Liver (tissue), 9 donors: ENCODE data around the gene CXorf65. TPM values are rescaled to one million over a fixed set of nuclear protein-coding genes. Genes with fewer than 3 reads are reported as not detected.

Experiments used
- DNase-seq: peaks from one replicate; pipeline ENCODE4 v3.0.0-alpha.2; 2017; ENCODE audit warnings: low spot score
- H3K27ac ChIP-seq, 2 donors: one replicate each; pipeline ENCODE4 v1.7.0; 2013; ENCODE audit warnings: inconsistent platforms in 2 of 2, low read length in 2 of 2, control low read depth in 1 of 2, low read depth in 1 of 2, mild to moderate bottlenecking in 1 of 2
- H3K27me3 ChIP-seq, 4 donors: one replicate each; pipeline versions ENCODE4 v1.6.1 to v1.7.0; 2013; ENCODE audit warnings: low read length in 3 of 4, inconsistent platforms in 1 of 4, mild to moderate bottlenecking in 1 of 4, moderate library complexity in 1 of 4; ENCODE audit not compliant: control insufficient read depth in 4 of 4, insufficient read depth in 4 of 4
- H3K36me3 ChIP-seq, 4 donors: one replicate each; pipeline versions ENCODE4 v1.6.1 to v1.7.0; 2013; ENCODE audit warnings: low read length in 3 of 4, mild to moderate bottlenecking in 3 of 4, low read depth in 1 of 4, moderate library complexity in 1 of 4; ENCODE audit not compliant: control insufficient read depth in 4 of 4, insufficient read depth in 3 of 4
- H3K4me1 ChIP-seq, 4 donors: one replicate each; pipeline versions ENCODE4 v1.6.1 to v1.7.0; 2013; ENCODE audit warnings: low read length in 3 of 4, mild to moderate bottlenecking in 3 of 4, moderate library complexity in 1 of 4; ENCODE audit not compliant: control insufficient read depth in 4 of 4, insufficient read depth in 4 of 4
- H3K4me3 ChIP-seq, 3 donors: one replicate each; pipeline versions ENCODE4 v1.6.1 to v1.7.0; 2013; ENCODE audit warnings: low read length in 3 of 3, control low read depth in 1 of 3, low read depth in 1 of 3, mild to moderate bottlenecking in 1 of 3
- H3K9ac ChIP-seq, 2 donors: one replicate each; pipeline ENCODE4 v1.7.0; 2013; ENCODE audit warnings: low read length in 2 of 2, mild to moderate bottlenecking in 2 of 2, moderate library complexity in 2 of 2, control low read depth in 1 of 2, low read depth in 1 of 2
- H3K9me3 ChIP-seq, 4 donors: one replicate each; pipeline versions ENCODE4 v1.6.1 to v1.7.0; 2013; ENCODE audit warnings: low read length in 3 of 4; ENCODE audit not compliant: control insufficient read depth in 4 of 4
- EGR1 ChIP-seq, 2 donors: IDR thresholded peaks; 2 replicates each; pipeline ENCODE4 v1.6.1; 2016 to 2018; ENCODE audit warnings: antibody characterized with exemption in 2 of 2, low read depth in 2 of 2
- FOXA1 ChIP-seq: IDR thresholded peaks from 2 replicates; pipeline ENCODE4 v1.6.1; 2016; ENCODE audit warnings: antibody characterized with exemption
- FOXA2 ChIP-seq: IDR thresholded peaks from 2 replicates; pipeline ENCODE4 v1.6.1; 2016; ENCODE audit warnings: antibody characterized with exemption
- GABPA ChIP-seq, 2 donors: IDR thresholded peaks in 1 of 2; conservative IDR thresholded peaks in 1 of 2; 2 replicates each; pipeline ENCODE4 v1.6.1; 2016; ENCODE audit warnings: antibody characterized with exemption in 2 of 2, mild to moderate bottlenecking in 1 of 2, moderate library complexity in 1 of 2
- HNF4G ChIP-seq: IDR thresholded peaks from 2 replicates; pipeline ENCODE4 v1.6.1; 2016; ENCODE audit warnings: antibody characterized with exemption
- JUND ChIP-seq, 2 donors: IDR thresholded peaks; 2 replicates each; pipeline ENCODE4 v1.6.1; 2016; ENCODE audit warnings: antibody characterized with exemption in 2 of 2
- MAX ChIP-seq: IDR thresholded peaks from 2 replicates; pipeline ENCODE4 v1.6.1; 2016; ENCODE audit warnings: antibody characterized with exemption
- RAD21 ChIP-seq, 2 donors: IDR thresholded peaks; 2 replicates each; pipeline ENCODE4 v1.6.1; 2016; ENCODE audit warnings: antibody characterized with exemption in 2 of 2, mild to moderate bottlenecking in 2 of 2
- RXRA ChIP-seq, 2 donors: IDR thresholded peaks; 2 replicates each; pipeline ENCODE4 v1.6.1; 2017 to 2018; ENCODE audit warnings: antibody characterized with exemption in 2 of 2, mild to moderate bottlenecking in 1 of 2
- SP1 ChIP-seq: IDR thresholded peaks from 2 replicates; pipeline ENCODE4 v1.6.1; 2018; ENCODE audit warnings: antibody characterized with exemption, mild to moderate bottlenecking
- TAF1 ChIP-seq: conservative IDR thresholded peaks from 2 replicates; pipeline ENCODE4 v1.6.1; 2016; ENCODE audit warnings: antibody characterized with exemption, mild to moderate bottlenecking
- YY1 ChIP-seq: IDR thresholded peaks from 2 replicates; pipeline ENCODE4 v1.6.1; 2016; ENCODE audit warnings: antibody characterized with exemption, mild to moderate bottlenecking
- WGBS: extraction: QIAGEN DNeasy Blood & Tissue Kit; methylation state at CpG from one replicate; pipeline ENCODE4 v1.1.7; 2013; 5-methylcytosine and 5-hydroxymethylcytosine counted together
- polyA plus RNA-seq, 2 donors: library from polyadenylated mRNA; stranded (reverse) in 1 of 2; unstranded in 1 of 2; fragments of 200-250 nt in 1 of 2; fragments of >200 nt in 1 of 2; fragmentation: Nextera tagmentation in 1 of 2; extraction: Ambion mirVana in 1 of 2; gene quantifications; one replicate each; pipeline versions ENCODE4 v1.2.1 to v1.2.3, GENCODE V29; 2013 to 2015
- total RNA-seq, 2 donors: library from RNA; depleted of rRNA; stranded (reverse); fragments of >200 nt; gene quantifications; one replicate each; pipeline ENCODE4 v1.2.3, GENCODE V29; 2014
- TF ChIP-seq, protein P1 (sequence below): IDR thresholded peaks from 2 replicates; pipeline ENCODE4 v1.6.1; 2016; ENCODE audit warnings: antibody characterized with exemption
- TF ChIP-seq, protein P2 (sequence below): fragments of 150-350 bp; IDR thresholded peaks from 2 replicates; pipeline ENCODE4 v1.5.1; 2017; ENCODE audit warnings: improper control_type of control experiment, low read depth, low read length; ENCODE audit not compliant: missing input control
- TF ChIP-seq, protein P3 (sequence below): IDR thresholded peaks from 2 replicates; pipeline ENCODE4 v1.6.1; 2016; ENCODE audit warnings: antibody characterized with exemption, mild to moderate bottlenecking
- donor health status: healthy.
- donor health status: healthy.
- donor health status: healthy.
- donor health status: healthy.
- donor health status: healthy.

CXorf65 gene
- total RNA-seq (not detected), polyA plus RNA-seq (not detected)

- Histone ChIP-seq H3K27ac (no peak within 1 kb of the TSS), H3K27me3 (no peaks in the 10 kb centered on the region), H3K36me3 (no peaks in the 10 kb centered on the region), H3K4me3 (no peak within 1 kb of the TSS), H3K9ac (no peak within 1 kb of the TSS), H3K9me3 (no peaks in the 10 kb centered on the region), H3K4me1 (no peaks in the 10 kb centered on the region)
- TF ChIP-seq TAF1 (no peak), FOXA1 (no peak), SP1 (no peak), RXRA (IDR thresholded peaks at IDR 0.05) (no peak), MAX (no peak), EGR1 (IDR thresholded peaks at IDR 0.05; ENCODE audit: low read depth in 2 of 2) (no peak), JUND (IDR thresholded peaks at IDR 0.05) (no peak), RAD21 (IDR thresholded peaks at IDR 0.05) (no peak), YY1 (no peak), FOXA2 (no peak), HNF4G (no peak)
- TF ChIP-seq, protein P1, sequence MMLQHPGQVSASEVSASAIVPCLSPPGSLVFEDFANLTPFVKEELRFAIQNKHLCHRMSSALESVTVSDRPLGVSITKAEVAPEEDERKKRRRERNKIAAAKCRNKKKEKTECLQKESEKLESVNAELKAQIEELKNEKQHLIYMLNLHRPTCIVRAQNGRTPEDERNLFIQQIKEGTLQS = no peak
- TF ChIP-seq, protein P2, sequence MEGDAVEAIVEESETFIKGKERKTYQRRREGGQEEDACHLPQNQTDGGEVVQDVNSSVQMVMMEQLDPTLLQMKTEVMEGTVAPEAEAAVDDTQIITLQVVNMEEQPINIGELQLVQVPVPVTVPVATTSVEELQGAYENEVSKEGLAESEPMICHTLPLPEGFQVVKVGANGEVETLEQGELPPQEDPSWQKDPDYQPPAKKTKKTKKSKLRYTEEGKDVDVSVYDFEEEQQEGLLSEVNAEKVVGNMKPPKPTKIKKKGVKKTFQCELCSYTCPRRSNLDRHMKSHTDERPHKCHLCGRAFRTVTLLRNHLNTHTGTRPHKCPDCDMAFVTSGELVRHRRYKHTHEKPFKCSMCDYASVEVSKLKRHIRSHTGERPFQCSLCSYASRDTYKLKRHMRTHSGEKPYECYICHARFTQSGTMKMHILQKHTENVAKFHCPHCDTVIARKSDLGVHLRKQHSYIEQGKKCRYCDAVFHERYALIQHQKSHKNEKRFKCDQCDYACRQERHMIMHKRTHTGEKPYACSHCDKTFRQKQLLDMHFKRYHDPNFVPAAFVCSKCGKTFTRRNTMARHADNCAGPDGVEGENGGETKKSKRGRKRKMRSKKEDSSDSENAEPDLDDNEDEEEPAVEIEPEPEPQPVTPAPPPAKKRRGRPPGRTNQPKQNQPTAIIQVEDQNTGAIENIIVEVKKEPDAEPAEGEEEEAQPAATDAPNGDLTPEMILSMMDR = no peak
- TF ChIP-seq, protein P3, sequence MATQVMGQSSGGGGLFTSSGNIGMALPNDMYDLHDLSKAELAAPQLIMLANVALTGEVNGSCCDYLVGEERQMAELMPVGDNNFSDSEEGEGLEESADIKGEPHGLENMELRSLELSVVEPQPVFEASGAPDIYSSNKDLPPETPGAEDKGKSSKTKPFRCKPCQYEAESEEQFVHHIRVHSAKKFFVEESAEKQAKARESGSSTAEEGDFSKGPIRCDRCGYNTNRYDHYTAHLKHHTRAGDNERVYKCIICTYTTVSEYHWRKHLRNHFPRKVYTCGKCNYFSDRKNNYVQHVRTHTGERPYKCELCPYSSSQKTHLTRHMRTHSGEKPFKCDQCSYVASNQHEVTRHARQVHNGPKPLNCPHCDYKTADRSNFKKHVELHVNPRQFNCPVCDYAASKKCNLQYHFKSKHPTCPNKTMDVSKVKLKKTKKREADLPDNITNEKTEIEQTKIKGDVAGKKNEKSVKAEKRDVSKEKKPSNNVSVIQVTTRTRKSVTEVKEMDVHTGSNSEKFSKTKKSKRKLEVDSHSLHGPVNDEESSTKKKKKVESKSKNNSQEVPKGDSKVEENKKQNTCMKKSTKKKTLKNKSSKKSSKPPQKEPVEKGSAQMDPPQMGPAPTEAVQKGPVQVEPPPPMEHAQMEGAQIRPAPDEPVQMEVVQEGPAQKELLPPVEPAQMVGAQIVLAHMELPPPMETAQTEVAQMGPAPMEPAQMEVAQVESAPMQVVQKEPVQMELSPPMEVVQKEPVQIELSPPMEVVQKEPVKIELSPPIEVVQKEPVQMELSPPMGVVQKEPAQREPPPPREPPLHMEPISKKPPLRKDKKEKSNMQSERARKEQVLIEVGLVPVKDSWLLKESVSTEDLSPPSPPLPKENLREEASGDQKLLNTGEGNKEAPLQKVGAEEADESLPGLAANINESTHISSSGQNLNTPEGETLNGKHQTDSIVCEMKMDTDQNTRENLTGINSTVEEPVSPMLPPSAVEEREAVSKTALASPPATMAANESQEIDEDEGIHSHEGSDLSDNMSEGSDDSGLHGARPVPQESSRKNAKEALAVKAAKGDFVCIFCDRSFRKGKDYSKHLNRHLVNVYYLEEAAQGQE = no peak
- 88% methylated on average over 1 of the region's 1 CpG for WGBS
- no peak for DNase-seq
Observed at GRCh38 chrX:71106427-71106826, at the start of gene CXorf65. CXorf65 (minus strand) TSS chrX:71106740; CDS start chrX:71106556, 184 bp downstream.

GRCh38 chrX:71154641-71155040 lies 48.1 kb upstream of the CXorf65 start:
- Histone ChIP-seq H3K9me3 (no peaks in the 10 kb centered on the region), H3K4me1 (no peaks in the 10 kb centered on the region), H3K36me3 (no peaks in the 10 kb centered on the region), H3K27ac (no peak overlapping the region), H3K4me3 (no peak overlapping the region), H3K27me3 (no peaks in the 10 kb centered on the region), H3K9ac (no peak overlapping the region)
- TF ChIP-seq RAD21 (IDR thresholded peaks at IDR 0.05) (no peak), SP1 (no peak), RXRA (IDR thresholded peaks at IDR 0.05) (no peak), JUND (IDR thresholded peaks at IDR 0.05) (no peak), FOXA1 (no peak), GABPA (IDR thresholded peaks at IDR 0.05 in 1 of 2, conservative IDR thresholded peaks at IDR 0.05 in 1 of 2) (no peak)
- TF ChIP-seq, protein P3 = no peak
- TF ChIP-seq, protein P1 = no peak
- 84% methylated on average over 3 of the region's 3 CpGs for WGBS
- no peak for DNase-seq
